ENCODE results near the gene C6orf136.

The C6orf136 gene

GRCh38 chr6:30691208-30691847 is 44.4 kb downstream of the C6orf136 start:
- TF ChIP-seq GATA1 (IDR thresholded peaks at IDR 0.05; ENCODE audit: low read depth, low read length) (no peak), POLR2A (IDR thresholded peaks at IDR 0.05; ENCODE audit: low read length) (peak; percentile 9)
- no peak for DNase-seq

- no peak for DNase-seq
- TF ChIP-seq POLR2A (IDR thresholded peaks at IDR 0.05; ENCODE audit: low read length) (no peak), GATA1 (IDR thresholded peaks at IDR 0.05; ENCODE audit: low read depth, low read length) (no peak)
These were observed 49.5 kb downstream of the C6orf136 start for GRCh38 chr6:30696432-30696831.

- TF ChIP-seq POLR2A (IDR thresholded peaks at IDR 0.05; ENCODE audit: low read length) (no peak), GATA1 (IDR thresholded peaks at IDR 0.05; ENCODE audit: low read depth, low read length) (no peak)
These were observed 53.4 kb downstream of the C6orf136 start for GRCh38 chr6:30700340-30700739.

More at GRCh38 chr6:30700340-30700739, 53.4 kb downstream of the C6orf136 start:
- no peak for DNase-seq
